GM19099 (cell line): ENCODE measurements around the gene ARHGEF25.

ENCODE experiments used
- POLR2A ChIP-seq: IDR thresholded peaks from 3 replicates; pipeline ENCODE4 v1.6.1; 2011; ENCODE audit warnings: low read depth; ENCODE audit not compliant: insufficient read length; ENCODE audit errors: extremely low read depth

Gene ARHGEF25

GRCh38 chr12:57583008-57583831 is 28.0 kb upstream of the ARHGEF25 start:
- no peak for TF ChIP-seq POLR2A

DNA sequence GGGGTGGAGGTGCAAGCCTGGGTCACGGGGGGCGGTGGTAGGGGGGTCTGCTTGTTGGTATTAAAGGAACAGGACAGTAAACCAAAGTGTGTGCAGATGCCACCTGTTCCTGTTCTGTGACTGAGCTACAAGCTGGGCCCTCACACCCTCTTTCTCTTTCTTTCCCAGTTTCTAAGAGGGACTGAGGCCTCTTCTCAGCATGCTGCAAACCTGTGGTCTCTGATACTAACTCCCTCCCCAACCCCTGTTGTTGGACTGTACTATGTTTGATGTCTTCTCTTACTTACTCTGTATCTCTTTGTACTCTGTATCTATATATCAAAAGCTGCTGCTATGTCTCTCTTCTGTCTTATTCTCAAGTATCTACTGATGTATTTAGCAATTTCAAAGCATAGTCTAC is 27.2 kb upstream of the ARHGEF25 start:
- no peak for TF ChIP-seq POLR2A

DNA sequence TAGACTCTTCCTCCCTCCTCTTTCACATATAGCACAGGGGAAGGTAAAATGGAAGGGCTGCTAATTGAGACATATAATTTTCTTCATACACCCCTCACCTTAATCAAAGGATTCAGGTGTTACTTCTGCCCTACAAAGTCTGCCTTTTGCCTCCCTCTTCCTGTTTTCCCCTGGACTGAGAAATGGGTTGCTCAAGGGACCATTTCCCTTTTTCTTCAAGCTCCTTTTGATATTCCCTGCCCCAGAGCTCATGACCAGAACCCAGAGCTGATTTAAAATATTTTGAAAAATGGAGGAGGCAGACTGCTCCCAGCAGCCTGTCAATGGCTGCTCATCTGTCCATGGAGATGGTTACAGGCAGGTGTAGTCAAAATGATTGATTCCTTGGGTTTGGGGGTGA is 26.5 kb upstream of the ARHGEF25 start:
- TF ChIP-seq POLR2A, result no peak

- TF ChIP-seq POLR2A, result no peak
These were observed 26.1 kb upstream of the ARHGEF25 start for GRCh38 chr12:57585156-57585555.

DNA sequence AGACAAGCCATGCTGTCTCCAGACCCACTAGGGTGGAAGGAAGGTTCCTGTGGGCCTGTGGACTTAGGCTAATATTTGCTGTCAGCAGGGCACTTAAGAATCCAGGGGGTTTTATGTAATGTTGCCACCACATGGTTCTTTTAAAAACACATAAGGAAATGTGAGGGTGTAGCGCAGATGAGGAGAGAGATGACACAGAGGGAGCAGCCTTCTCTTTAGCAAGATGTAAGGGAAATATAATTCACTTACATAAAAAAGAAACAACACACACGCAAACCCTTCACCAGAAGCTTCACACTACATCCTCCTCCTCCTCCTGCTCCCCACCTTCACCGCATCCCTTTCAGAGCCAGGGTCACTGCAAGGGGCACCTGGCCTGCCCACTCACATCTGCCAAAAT is 25.1 kb upstream of the ARHGEF25 start:
- TF ChIP-seq POLR2A, result no peak

GRCh38 chr12:57586832-57587429 is 24.3 kb upstream of the ARHGEF25 start:
- TF ChIP-seq POLR2A, result no peak

DNA sequence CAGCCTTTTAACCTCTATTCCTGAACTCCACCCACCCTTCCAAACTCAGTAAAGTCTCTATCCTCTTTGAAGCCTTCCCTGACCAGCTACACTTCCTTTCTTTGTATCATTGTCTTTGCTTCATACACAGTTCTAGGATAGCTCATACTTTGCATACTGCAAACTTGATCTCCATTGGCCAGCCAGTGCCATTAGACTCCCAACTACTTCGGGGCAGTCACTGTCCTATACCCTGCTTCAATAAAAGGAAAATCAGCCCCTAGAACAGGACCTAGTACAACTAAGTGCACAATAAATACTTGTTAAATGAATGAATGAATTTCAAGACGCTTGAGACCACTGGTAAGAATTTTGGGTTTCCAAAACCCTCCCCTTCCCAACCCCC is 20.8 kb upstream of the ARHGEF25 start:
- no peak for TF ChIP-seq POLR2A

GRCh38 chr12:57590864-57591781 is 20.1 kb upstream of the ARHGEF25 start, which contains the start of gene PIP4K2C:
Gene PIP4K2C (plus strand): TSS chr12:57591192. CDS start chr12:57591290, 98 bp downstream.
- peak; percentile 88 for TF ChIP-seq POLR2A

- no peak for TF ChIP-seq POLR2A
These were observed 19.4 kb upstream of the ARHGEF25 start for GRCh38 chr12:57591782-57592325.

GRCh38 chr12:57592551-57593165 is 18.6 kb upstream of the ARHGEF25 start:
- TF ChIP-seq POLR2A, result no peak

- TF ChIP-seq POLR2A, result no peak
These were observed 18.0 kb upstream of the ARHGEF25 start for GRCh38 chr12:57593187-57593586.

DNA sequence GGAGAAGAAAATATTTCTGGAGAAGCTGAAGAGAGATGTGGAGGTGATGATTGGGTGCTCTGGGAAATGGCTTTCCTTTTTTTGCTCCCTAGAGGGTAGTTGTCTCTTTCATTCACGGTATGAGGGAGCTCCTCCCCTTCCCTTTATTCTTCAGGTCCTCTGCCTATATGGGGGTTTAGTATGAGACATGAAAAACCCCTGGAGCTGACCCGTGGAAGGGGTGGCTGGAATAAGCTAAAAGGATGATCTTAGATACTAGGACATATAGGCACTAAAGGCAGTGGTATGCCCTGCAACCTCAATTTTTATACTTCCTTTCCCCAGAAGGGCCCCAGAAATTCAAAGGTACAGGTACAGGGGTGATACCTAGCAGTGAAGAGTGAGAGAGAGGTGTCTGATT is 10.8 kb upstream of the ARHGEF25 start:
- TF ChIP-seq POLR2A, result no peak

GRCh38 chr12:57602544-57602943 is 8.7 kb upstream of the ARHGEF25 start:
- no peak for TF ChIP-seq POLR2A

DNA sequence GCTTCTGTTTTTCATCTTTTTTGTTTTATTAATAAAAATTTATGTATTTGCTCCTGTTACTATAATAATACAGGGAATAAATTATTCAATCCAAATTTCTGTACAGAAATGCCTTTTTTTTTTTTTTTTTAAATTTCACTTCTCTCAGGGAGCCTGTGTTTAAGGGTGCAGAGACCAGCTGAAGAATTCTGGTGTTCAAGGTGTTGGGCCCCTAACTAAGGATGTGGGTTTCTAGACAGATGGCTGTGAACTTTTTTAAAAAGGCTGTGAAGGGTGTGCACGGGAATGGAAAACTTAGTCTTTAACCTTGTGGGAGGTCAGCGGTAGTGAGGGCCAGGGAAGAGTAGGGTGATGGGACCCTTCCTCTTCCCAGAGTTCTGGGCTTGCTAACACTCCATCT is 7.9 kb upstream of the ARHGEF25 start:
- TF ChIP-seq POLR2A, result no peak
